Right forelimb (tissue), 1 donor: ENCODE measurements around the gene MTERF2.
A peak's percentile ranks its signal among the peaks of the same experiment; 100 is the strongest.
"Not testable (repeated sequence)": the region's sequence is repeated elsewhere in the genome, so short reads cannot be mapped to it uniquely, and the experiment has no call there.

Source experiments
- DNase-seq: peaks from one replicate; pipeline ENCODE4 v3.0.0-alpha.2; 2018

Gene MTERF2, protein sequence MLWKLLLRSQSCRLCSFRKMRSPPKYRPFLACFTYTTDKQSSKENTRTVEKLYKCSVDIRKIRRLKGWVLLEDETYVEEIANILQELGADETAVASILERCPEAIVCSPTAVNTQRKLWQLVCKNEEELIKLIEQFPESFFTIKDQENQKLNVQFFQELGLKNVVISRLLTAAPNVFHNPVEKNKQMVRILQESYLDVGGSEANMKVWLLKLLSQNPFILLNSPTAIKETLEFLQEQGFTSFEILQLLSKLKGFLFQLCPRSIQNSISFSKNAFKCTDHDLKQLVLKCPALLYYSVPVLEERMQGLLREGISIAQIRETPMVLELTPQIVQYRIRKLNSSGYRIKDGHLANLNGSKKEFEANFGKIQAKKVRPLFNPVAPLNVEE

GRCh38 chr12:106986625-106987389 lies at the start of gene MTERF2:
TSS of gene MTERF2 (minus strand) at chr12:106987146. CDS start at chr12:106978714, 8,432 bp downstream.
- DNase-seq: peak; percentile 98

GRCh38 chr12:107035733-107036132 lies 48.8 kb upstream of the MTERF2 start:
- DNase-seq: no peak

GRCh38 chr12:107033758-107034739 lies 47.1 kb upstream of the MTERF2 start:
- DNase-seq: no peak

GRCh38 chr12:107032266-107032665 lies 45.3 kb upstream of the MTERF2 start:
- no peak for DNase-seq

GRCh38 chr12:107031061-107031460 lies 44.1 kb upstream of the MTERF2 start:
- DNase-seq: no peak

DNA sequence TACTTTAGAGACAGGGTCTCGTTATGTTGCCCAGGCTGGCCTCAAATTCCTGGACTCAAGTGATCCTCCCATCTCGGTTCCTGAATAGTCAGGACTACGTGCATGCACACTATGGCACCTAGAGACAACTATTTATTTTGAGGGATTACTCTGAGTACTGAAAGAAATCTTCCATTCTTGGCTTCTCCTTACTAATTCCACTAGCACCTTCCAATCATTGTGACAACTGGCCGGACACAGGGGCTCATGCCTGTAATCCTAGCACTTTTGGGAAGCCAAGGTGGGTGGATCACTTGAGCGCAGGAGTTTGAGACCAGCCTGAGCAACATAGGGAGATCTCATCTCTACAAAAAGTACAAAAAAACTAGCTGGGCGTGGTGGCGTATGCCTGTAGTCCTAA lies 42.1 kb upstream of the MTERF2 start:
- peak; percentile 43 for DNase-seq

DNA sequence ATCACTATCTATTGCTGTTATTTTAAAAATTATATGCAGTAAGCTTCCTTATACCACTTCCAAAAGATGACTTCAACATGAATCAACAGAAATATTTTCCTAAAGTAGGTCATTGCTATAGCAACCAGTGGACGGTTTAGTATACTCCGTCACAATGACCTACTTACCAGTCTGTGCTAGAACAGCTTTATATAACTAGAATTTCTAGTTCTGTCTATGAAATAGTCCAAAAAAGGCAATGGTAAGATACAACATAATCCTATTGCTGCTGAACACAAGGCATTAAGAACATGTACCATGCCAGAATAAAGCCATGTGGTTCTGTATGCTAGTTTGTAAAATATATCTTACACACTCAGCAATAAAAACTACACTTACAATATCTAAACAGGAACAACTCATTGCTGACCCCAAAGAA lies 40.7 kb upstream of the MTERF2 start:
- no peak for DNase-seq

DNA sequence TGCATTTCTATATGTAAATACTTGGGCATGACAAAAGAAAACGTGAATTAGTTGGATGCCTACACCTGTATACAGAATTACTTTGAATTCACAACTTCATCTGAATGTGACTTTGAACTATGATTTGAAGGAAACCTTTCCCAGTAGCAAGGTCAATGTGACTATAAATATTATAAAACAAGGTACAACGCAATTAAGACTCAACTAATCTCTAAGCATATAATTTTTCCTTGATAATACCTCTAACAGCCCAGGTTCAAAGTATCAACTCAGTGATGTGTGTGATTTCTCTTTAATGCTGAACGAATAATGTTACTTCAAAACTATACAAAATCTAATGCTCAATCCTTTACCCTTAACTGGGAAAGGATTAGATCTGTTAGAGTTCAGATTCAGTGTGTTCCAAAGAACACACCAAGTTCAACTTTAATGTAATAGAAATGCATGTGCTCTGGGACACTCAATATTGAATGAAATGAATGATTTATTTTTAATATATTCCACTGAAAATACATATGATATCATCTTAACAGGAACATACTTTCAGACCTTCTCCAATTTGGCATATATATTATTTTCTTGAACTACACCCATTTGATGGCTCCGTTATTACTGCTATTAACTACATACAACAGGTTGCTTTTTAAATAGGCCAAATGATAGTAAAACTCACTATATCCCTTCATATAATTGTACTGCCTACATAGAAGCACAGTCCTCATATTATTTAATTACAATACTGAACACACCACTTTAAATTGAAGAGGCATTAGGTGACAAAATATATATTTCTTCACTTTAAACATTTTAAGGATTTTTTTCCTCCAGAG lies 40.1 kb upstream of the MTERF2 start:
- no peak for DNase-seq

GRCh38 chr12:107026356-107026755 lies 39.4 kb upstream of the MTERF2 start:
- not testable (repeated sequence) for DNase-seq

GRCh38 chr12:107025671-107026070 lies 38.7 kb upstream of the MTERF2 start:
- DNase-seq: no peak

GRCh38 chr12:107019546-107019945 lies 32.6 kb upstream of the MTERF2 start:
- no peak for DNase-seq

DNA sequence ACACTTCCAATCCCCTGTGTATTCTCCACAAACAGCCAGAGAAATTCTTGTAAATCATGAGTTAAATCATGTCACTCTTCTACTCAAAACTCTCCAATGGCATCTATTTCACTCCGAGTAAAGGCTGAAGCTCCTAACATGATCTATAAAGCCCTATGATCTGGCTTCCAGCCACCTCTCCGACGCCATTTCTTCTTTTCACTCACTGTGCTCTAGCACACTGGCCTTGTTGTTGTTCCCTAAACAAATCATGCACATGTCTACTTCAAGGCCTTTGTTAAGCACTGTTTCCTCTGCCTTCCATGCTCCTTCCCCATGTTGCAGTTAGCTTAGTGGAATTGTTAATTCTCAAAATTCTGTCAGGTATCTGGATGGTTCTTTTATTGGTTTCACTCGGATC lies 30.1 kb upstream of the MTERF2 start:
- DNase-seq: no peak

DNA sequence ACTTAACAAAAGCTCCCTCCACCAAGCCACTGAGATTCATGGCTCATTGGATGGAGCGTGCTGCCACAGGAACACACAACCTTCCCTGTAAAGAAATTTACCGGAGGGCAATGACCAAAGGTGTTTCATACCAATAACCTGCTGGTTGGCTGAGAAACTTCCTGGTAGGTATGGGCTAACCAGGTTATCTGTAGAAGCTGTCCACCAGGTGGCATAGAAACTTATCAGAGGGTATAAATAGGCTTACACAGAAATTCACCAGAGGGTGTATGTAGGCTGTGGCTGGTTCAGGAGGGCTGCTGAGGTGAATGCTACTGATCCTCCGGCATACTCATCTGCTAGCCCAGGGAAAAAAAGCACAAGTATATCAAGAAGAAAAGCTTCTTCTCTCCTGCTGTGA lies 27.1 kb upstream of the MTERF2 start:
- no peak for DNase-seq

DNA sequence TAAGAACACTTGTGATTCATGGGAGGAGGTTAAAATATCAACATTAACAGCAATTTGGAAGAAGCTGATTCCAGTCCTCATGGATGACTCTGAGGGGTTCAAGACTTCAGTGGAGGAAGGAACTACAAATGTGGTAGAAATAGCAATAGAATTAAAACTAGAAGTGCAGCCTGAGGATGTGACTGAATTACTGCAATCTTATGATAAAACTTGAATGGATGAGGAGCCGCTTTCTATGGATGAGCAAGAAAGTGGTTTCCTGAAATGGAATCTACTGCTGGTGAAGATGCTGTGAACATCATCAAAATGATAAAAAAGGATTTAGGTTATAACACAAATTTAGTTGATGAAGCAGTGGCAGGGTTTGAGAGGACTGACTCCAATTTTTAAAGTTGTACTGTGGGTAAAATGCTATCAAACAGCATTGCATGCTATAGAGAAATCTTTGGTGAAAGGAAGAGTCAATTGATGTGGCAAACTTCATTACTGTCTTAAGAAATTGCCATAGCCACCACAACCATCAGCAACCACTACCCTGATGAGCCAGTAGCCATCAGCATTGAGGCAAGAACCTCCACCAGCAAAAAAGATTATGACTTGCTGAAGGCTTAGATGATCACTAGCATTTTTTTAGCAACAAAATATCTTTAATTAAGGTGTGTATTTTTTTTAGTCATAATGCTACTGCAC lies 25.9 kb upstream of the MTERF2 start:
- no peak for DNase-seq

- DNase-seq: no peak
Observed at GRCh38 chr12:107011519-107011918, 24.6 kb upstream of the MTERF2 start.

GRCh38 chr12:107007411-107007810 lies 20.5 kb upstream of the MTERF2 start:
- DNase-seq: no peak

GRCh38 chr12:107002665-107003064 lies 15.7 kb upstream of the MTERF2 start:
- DNase-seq: not testable (repeated sequence)

DNA sequence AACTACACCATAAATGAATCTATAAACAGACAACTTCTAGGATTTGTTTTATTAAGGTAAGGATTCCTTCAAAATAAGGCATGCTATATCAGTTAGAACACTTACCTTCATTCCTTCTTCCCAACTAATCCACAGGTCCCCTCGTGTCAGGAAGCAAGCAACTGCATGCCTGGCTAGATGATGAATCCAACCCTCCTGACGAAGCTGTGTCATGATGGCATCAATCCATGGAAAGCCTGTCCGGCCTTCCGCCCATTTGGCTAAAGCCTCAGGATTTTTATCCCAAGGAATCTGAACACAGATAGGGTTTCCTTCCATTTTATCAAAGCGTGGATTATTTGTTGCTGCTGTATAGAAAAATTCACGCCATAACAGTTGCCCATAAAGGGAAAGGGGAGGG lies 12.5 kb upstream of the MTERF2 start:
- no peak for DNase-seq

DNA sequence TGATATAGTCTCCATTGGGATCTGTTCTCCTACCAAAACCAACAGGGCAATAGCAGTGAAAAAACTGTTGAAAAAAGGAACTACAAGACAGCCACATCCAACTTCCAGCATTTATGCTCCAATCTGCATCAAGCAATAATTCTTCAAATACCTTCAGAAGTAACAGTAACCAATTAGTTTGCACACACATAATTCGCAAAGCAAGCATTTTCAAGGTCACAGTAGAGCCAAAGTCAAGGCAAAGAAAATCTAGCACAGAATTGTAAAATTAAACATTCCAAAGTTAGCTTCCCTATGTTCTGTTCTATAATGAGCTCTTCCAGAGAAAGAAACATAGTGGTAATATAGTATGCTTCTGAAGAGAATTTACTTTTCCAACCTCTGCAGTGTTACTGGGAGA lies 11.0 kb upstream of the MTERF2 start:
- no peak for DNase-seq

- not testable (repeated sequence) for DNase-seq
Observed at GRCh38 chr12:106996102-106996501, 9.2 kb upstream of the MTERF2 start.

- DNase-seq: no peak
Observed at GRCh38 chr12:106994579-106995220, 7.8 kb upstream of the MTERF2 start.
